Glutamatergic neuron (in vitro differentiated cells): ENCODE data around the gene KIRREL3. TPM values are rescaled to one million over a fixed set of nuclear protein-coding genes. Genes with fewer than 3 reads are reported as not detected.

Source experiments
- DNase-seq: peaks from one replicate; pipeline ENCODE4 v3.0.0; 2022
- H3K27ac Mint-ChIP-seq: one replicate; pipeline ENCODE4 v1.8.0; 2020; ENCODE audit warnings: mild to moderate bottlenecking, mixed read lengths, inconsistent platforms; ENCODE audit not compliant: unreplicated experiment
- H3K27me3 Mint-ChIP-seq: one replicate; pipeline ENCODE4 v1.8.0; 2020; ENCODE audit warnings: mild to moderate bottlenecking, moderate library complexity, mixed read lengths, inconsistent platforms; ENCODE audit not compliant: unreplicated experiment
- H3K36me3 Mint-ChIP-seq: one replicate; pipeline ENCODE4 v1.8.0; 2020; ENCODE audit warnings: mild to moderate bottlenecking, mixed read lengths, inconsistent platforms; ENCODE audit not compliant: unreplicated experiment
- H3K4me1 Mint-ChIP-seq: one replicate; pipeline ENCODE4 v1.8.0; 2020; ENCODE audit warnings: mild to moderate bottlenecking, low read depth, mixed read lengths, inconsistent platforms; ENCODE audit not compliant: unreplicated experiment
- H3K4me3 Mint-ChIP-seq: one replicate; pipeline ENCODE4 v1.8.0; 2020; ENCODE audit warnings: mild to moderate bottlenecking, mixed read lengths, inconsistent platforms; ENCODE audit not compliant: unreplicated experiment
- H3K9me3 Mint-ChIP-seq: one replicate; pipeline ENCODE4 v1.8.0; 2020; ENCODE audit warnings: mild to moderate bottlenecking, moderate library complexity, mixed read lengths, inconsistent platforms; ENCODE audit not compliant: unreplicated experiment
- total RNA-seq: library from RNA; stranded (reverse); fragmentation: NEBNext Ultra II Directional; extraction: Animal tissue kit (Norgen Biotek cat#: 25700); gene quantifications from one replicate; pipeline ENCODE4 v1.2.1, GENCODE V29; 2021; ENCODE audit not compliant: unreplicated experiment
- TF ChIP-seq, protein P1 (sequence below): fragments of 200-600 bp; sonication (generic); IDR thresholded peaks from one replicate; pipeline ENCODE4 v1.5.0; 2021; ENCODE audit not compliant: partially characterized antibody, unreplicated experiment

Gene KIRREL3
- total RNA-seq, 1 donor from 2014 or later = 25.3 TPM

DNA sequence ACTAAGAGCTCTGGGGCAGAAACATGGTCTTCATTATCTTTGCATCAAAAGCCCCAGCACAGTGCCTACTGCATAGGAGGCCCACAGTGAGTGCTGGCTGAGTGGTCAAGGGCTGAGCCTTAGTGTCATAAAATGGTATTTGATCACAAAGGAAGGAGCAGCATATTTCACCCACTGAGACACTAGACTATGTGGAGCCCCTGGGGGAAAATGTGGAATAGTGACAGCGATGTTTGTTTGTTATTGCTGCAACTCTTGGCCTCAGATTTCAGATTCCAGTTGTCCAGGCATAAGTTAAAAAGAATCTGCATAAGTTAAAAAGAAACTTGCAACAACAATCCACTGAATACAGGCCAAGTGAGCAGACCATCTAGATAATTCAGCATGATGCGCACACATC lies 7.0 kb downstream of the KIRREL3 start:
- peaks cover 40% of the 10 kb centered on the region for H3K4me1 Mint-ChIP-seq
- H3K36me3 Mint-ChIP-seq = no peaks in the 10 kb centered on the region
- H3K27ac Mint-ChIP-seq = no peak overlapping the region
- H3K9me3 Mint-ChIP-seq = peaks cover 7% of the 10 kb centered on the region
- H3K27me3 Mint-ChIP-seq = peaks cover 8% of the 10 kb centered on the region
- DNase-seq = no peak
- no peak overlapping the region for H3K4me3 Mint-ChIP-seq
- TF ChIP-seq, protein P1, sequence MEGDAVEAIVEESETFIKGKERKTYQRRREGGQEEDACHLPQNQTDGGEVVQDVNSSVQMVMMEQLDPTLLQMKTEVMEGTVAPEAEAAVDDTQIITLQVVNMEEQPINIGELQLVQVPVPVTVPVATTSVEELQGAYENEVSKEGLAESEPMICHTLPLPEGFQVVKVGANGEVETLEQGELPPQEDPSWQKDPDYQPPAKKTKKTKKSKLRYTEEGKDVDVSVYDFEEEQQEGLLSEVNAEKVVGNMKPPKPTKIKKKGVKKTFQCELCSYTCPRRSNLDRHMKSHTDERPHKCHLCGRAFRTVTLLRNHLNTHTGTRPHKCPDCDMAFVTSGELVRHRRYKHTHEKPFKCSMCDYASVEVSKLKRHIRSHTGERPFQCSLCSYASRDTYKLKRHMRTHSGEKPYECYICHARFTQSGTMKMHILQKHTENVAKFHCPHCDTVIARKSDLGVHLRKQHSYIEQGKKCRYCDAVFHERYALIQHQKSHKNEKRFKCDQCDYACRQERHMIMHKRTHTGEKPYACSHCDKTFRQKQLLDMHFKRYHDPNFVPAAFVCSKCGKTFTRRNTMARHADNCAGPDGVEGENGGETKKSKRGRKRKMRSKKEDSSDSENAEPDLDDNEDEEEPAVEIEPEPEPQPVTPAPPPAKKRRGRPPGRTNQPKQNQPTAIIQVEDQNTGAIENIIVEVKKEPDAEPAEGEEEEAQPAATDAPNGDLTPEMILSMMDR = no peak

DNA sequence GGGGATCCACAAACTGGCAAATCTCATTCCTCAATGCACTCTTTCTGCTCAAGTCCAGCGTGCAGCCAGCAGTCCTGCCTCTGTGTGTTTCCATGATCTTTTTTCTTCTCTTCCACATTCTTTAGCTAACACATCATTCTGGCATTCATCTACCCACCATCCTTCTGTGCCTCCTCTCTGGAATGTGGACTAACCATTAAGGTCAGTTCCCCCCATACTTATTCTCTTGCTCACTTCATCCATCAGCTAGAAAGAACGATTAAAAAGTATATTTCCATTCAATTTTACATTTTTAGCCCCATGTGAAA lies 7.8 kb downstream of the KIRREL3 start:
- no peak for DNase-seq
- Mint-ChIP-seq H3K4me1 (peaks cover 40% of the 10 kb centered on the region), H3K9me3 (peaks cover 7% of the 10 kb centered on the region), H3K4me3 (no peak overlapping the region), H3K27ac (no peak overlapping the region), H3K27me3 (peaks cover 6% of the 10 kb centered on the region), H3K36me3 (no peaks in the 10 kb centered on the region)
- TF ChIP-seq, protein P1 = no peak

DNA sequence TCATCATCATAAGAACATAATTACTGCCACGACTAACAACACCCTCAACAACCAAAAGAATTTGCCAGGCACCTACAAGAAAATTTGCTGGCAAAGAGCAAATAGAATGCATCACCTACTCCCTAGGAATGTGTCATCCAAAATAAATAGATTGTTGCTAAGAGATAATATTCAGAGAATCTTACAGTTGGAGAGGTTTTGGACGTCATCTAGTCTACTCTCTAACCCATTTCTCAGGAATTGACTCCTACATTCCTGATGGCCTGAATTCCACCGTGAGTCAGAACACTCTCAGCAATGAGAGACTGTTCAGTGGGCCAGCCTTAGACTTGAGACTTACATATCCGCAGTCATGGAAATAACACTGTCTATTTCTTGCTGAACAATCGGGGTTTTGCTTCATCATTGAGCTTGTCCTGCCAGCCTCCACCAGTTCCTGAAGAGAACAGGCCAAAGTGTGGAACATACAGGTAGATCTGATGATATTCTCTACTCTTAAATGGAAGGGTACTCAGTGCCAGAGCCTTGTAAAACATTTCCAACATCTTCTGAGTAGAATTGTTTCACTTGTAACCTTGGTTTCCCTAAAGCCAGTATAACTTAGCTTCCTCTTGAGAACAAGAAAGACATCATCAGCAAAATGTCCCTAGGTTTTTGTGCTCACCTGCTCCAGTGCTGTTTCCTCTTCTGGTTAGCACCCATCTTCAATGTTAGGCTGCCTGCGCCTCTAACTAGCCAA lies 8.3 kb downstream of the KIRREL3 start:
- no peak for DNase-seq
- peaks cover 35% of the 10 kb centered on the region for H3K4me1 Mint-ChIP-seq
- peaks cover 7% of the 10 kb centered on the region for H3K9me3 Mint-ChIP-seq
- peaks cover 6% of the 10 kb centered on the region for H3K27me3 Mint-ChIP-seq
- no peak overlapping the region for H3K4me3 Mint-ChIP-seq
- no peaks in the 10 kb centered on the region for H3K36me3 Mint-ChIP-seq
- TF ChIP-seq, protein P1 = no peak
- no peak overlapping the region for H3K27ac Mint-ChIP-seq

DNA sequence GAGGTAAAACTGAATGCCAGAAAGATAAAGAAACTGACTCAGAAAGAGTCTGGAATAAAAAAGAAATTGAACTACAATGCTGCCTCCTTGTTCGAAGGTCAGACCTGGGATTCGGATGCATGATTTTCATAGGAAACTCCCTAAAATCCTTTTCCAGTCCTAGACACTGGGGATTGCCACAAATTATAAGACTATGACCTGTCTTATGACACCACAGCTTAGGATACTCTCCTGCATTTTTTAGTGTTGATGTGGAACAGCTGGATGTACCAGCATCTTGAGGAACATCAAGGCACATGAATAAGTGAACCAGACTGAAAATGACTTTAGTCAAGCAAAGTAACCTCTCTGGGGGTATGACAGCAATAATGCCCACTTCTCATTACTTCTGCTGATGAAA lies 9.0 kb downstream of the KIRREL3 start:
- peaks cover 5% of the 10 kb centered on the region for H3K27me3 Mint-ChIP-seq
- peaks cover 6% of the 10 kb centered on the region for H3K9me3 Mint-ChIP-seq
- no peaks in the 10 kb centered on the region for H3K36me3 Mint-ChIP-seq
- no peak for DNase-seq
- H3K27ac Mint-ChIP-seq = no peak overlapping the region
- TF ChIP-seq, protein P1 = no peak
- peaks cover 28% of the 10 kb centered on the region for H3K4me1 Mint-ChIP-seq
- no peak overlapping the region for H3K4me3 Mint-ChIP-seq

DNA sequence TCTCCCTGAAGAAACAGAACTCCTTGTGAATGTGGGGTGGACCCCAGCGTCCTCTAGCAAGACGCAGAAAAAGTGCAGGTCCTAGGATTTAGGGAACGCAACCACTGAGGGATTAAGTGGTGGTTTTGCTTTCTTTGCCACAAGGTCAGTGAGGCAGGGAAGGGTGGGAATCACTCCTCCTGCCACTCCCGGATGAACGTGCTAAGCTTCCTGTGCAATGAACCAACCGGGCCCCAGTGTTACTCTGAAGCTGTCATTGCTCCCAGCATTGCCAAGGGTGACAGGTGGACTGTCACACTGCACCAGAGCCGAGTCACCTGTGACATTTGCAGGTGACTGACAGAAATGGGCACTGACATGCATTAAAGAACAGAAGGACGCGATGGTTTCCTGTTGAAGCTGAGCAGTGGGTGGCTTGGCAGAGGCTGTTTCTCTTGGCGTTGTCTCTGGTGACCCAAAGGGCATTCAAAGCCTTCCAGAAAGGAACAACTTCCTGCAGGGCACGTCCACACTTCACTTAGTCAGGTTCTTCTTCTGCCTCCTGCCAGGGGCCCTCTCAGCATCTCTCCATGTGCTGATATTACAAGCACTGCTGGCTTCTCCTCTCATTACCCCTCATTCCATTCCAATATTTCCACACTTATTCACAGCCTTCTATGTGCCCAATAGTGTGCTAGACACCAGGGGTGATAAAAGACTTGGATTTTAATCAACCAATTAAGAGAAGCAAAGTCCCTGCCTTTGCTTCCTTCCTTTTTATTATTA lies 9.7 kb downstream of the KIRREL3 start:
- no peak for DNase-seq
- no peaks in the 10 kb centered on the region for H3K27me3 Mint-ChIP-seq
- no peak overlapping the region for H3K4me3 Mint-ChIP-seq
- H3K9me3 Mint-ChIP-seq = no peaks in the 10 kb centered on the region
- TF ChIP-seq, protein P1 = no peak
- H3K27ac Mint-ChIP-seq = no peak overlapping the region
- H3K4me1 Mint-ChIP-seq = peaks cover 22% of the 10 kb centered on the region
- H3K36me3 Mint-ChIP-seq = no peaks in the 10 kb centered on the region
